DOHH2 (cell line): ENCODE measurements around the gene DIS3L.

Experiments
- H3F3A ChIP-seq: fragments of 200-600 bp; sonication (generic), shearing (Covaris generic); 2 replicates; pipeline ENCODE4 v1.6.0; 2016; ENCODE audit warnings: antibody characterized with exemption, mild to moderate bottlenecking; ENCODE audit not compliant: control insufficient read depth, insufficient read depth
- H3K27ac ChIP-seq: fragments of 200-600 bp; sonication (generic); 2 replicates; pipeline ENCODE4 v1.5.1; 2014; ENCODE audit warnings: low read depth, mild to moderate bottlenecking, low read length, moderate library complexity
- H3K27me3 ChIP-seq: fragments of 200-600 bp; sonication (generic); 2 replicates; pipeline ENCODE4 v1.6.1; 2014; ENCODE audit warnings: mild to moderate bottlenecking, low read length, mixed read lengths; ENCODE audit not compliant: control insufficient read depth
- H3K36me3 ChIP-seq: fragments of 200-600 bp; sonication (generic); 2 replicates; pipeline ENCODE4 v1.6.1; 2014; ENCODE audit warnings: mild to moderate bottlenecking, low read length, moderate library complexity, mixed read lengths; ENCODE audit not compliant: control insufficient read depth
- H3K4me1 ChIP-seq: fragments of 200-600 bp; sonication (generic); 2 replicates; pipeline ENCODE4 v1.6.1; 2014; ENCODE audit warnings: mild to moderate bottlenecking, low read length, mixed read lengths; ENCODE audit not compliant: control insufficient read depth
- H3K4me2 ChIP-seq: fragments of 200-600 bp; sonication (generic); 2 replicates; pipeline ENCODE4 v1.6.0; 2014; ENCODE audit warnings: mild to moderate bottlenecking, low read length, moderate library complexity
- H3K4me3 ChIP-seq: fragments of 200-600 bp; sonication (generic); 2 replicates; pipeline ENCODE4 v1.5.1; 2014; ENCODE audit warnings: mild to moderate bottlenecking, low read length, mixed read lengths
- H3K79me2 ChIP-seq: fragments of 200-600 bp; sonication (generic); 2 replicates; pipeline ENCODE4 v1.6.1; 2014; ENCODE audit warnings: mild to moderate bottlenecking, low read length, mixed read lengths; ENCODE audit not compliant: control insufficient read depth
- H3K9me2 ChIP-seq: fragments of 200-600 bp; sonication (generic); replicated peaks from 2 replicates; pipeline ENCODE4 v1.6.1; 2014; ENCODE audit warnings: mild to moderate bottlenecking, low read length, mixed read lengths; ENCODE audit not compliant: control insufficient read depth
- H3K9me3 ChIP-seq: fragments of 200-600 bp; sonication (generic); 2 replicates; pipeline ENCODE4 v1.6.1; 2014; ENCODE audit warnings: antibody characterized with exemption, low read length, mixed read lengths; ENCODE audit not compliant: control insufficient read depth, insufficient read depth
- H4K20me1 ChIP-seq: fragments of 200-600 bp; sonication (generic); 2 replicates; pipeline ENCODE4 v1.6.0; 2014; ENCODE audit warnings: low read depth, mild to moderate bottlenecking, antibody characterized with exemption, low read length, moderate library complexity; ENCODE audit not compliant: control insufficient read depth, insufficient read depth
- EZH2phosphoT487 ChIP-seq: fragments of 200-600 bp; sonication (generic); IDR thresholded peaks from 2 replicates; pipeline ENCODE4 v1.6.1; 2017; ENCODE audit warnings: borderline replicate concordance, mild to moderate bottlenecking, antibody characterized with exemption, low read length, moderate library complexity, mixed read lengths
- TF ChIP-seq, protein P1 (sequence below): fragments of 200-600 bp; sonication (generic); IDR thresholded peaks from one replicate; pipeline ENCODE4 v1.5.1; 2014; ENCODE audit warnings: antibody characterized with exemption, mild to moderate bottlenecking, low read depth, low read length; ENCODE audit not compliant: poor library complexity, severe bottlenecking

Gene DIS3L

DNA sequence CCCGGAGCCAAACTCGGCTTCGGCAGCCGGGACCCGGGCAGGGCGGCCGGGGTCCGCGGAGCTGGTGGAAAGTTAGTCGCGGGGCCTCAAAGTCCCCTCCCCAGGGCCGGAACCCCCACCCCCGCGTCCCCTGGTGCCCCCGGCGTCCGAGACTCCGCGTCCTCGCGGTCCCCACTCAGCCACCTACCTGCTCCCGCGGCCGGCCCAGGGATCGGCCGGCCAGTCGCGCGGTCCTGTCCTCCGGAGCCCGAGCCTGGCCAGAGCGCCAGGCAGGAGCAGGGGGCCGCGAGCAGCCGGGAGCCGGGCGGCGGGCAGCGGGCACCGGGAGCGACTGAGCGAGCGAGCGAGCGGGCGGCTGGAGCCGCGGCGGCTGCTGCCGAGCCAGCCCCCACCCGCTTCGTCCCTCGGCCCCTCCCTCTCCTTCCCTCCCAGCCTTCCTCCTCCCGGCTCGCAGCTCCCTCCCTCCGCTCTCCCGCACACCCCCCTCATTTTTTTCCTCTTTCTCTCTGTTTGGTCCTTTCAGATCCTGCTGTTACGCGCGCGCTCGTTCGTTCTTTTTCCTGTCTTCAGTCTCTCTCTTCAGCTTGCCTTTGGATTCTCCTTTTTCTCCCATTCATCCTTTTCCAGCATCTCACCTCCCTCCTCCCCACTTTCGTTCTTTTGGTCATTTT lies 39.8 kb upstream of the DIS3L start, which contains the start of gene MEGF11:
TSS of gene MEGF11 (minus strand) at position 333 of the 671 bp plus-strand sequence. CDS start 125,347 bp downstream, outside the sequence.
- H3K4me3 ChIP-seq: peak within 1 kb of the TSS; percentile 92
- H3K4me2 ChIP-seq: peak within 1 kb of the TSS; percentile 92
- H3K79me2 ChIP-seq: peaks cover 55% of the 10 kb centered on the region
- peaks cover 24% of the 10 kb centered on the region for H3K27me3 ChIP-seq
- TF ChIP-seq, protein P1, sequence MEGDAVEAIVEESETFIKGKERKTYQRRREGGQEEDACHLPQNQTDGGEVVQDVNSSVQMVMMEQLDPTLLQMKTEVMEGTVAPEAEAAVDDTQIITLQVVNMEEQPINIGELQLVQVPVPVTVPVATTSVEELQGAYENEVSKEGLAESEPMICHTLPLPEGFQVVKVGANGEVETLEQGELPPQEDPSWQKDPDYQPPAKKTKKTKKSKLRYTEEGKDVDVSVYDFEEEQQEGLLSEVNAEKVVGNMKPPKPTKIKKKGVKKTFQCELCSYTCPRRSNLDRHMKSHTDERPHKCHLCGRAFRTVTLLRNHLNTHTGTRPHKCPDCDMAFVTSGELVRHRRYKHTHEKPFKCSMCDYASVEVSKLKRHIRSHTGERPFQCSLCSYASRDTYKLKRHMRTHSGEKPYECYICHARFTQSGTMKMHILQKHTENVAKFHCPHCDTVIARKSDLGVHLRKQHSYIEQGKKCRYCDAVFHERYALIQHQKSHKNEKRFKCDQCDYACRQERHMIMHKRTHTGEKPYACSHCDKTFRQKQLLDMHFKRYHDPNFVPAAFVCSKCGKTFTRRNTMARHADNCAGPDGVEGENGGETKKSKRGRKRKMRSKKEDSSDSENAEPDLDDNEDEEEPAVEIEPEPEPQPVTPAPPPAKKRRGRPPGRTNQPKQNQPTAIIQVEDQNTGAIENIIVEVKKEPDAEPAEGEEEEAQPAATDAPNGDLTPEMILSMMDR: no peak
- TF ChIP-seq EZH2phosphoT487: no peak
- no peaks in the 10 kb centered on the region for H3K9me2 ChIP-seq
- H3K4me1 ChIP-seq: peaks cover 44% of the 10 kb centered on the region
- peaks cover 13% of the 10 kb centered on the region for H3F3A ChIP-seq
- no peaks in the 10 kb centered on the region for H3K9me3 ChIP-seq
- H4K20me1 ChIP-seq: 0 out of 2 replicates have a peak, but pooled peaks cover 3% of the 10 kb centered on the region
- peak within 1 kb of the TSS; percentile 43 for H3K27ac ChIP-seq
- peaks cover 31% of the 10 kb centered on the region for H3K36me3 ChIP-seq

DNA sequence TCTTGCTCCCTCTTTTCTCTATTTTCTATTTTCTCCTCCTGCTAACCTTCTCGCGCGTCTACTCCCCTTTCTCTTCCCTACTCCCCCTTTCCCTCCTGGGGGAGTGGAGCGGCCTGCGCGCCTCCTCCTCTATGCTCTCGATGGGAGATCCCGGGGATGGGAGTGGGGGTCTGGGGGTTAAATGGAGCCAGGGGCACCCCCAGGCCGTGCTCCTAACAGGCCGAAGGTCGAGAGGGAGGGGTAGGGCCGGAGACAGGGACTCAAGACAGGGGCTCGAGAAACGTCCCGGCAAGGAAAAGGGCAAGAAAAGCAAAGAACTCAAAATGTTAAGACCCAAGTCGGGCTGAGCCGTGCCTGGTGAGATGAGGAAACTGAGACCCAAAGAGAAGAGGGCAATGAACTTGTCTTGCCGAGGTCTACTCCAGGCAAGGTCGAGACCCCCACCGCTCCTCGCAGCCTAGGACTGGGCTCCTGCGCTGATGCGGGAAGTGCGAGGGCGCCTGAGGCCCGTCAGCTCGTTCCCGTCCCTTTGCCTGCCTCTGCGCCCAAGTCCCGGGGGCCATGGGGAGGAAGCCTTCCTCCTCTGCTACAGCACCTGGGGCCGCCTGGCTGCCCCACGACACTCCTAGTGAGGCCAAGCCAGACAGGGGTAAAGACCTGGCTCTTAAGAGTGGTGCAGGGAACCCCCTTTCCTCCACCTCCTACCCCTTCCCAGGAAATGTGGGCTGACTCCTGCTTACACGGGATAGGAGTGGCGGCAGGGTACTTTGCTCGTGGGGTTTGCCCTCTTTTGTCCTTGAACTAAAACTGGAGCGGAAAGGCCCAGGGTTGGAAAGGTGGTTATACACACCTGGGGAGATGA lies 39.0 kb upstream of the DIS3L start:
- Histone ChIP-seq H3K27me3 (peaks cover 24% of the 10 kb centered on the region), H3K9me3 (no peaks in the 10 kb centered on the region), H3K27ac (no peak overlapping the region), H3K4me3 (peak overlapping the region; percentile 92), H4K20me1 (0 out of 2 replicates have a peak, but pooled peaks cover 3% of the 10 kb centered on the region), H3K9me2 (no peaks in the 10 kb centered on the region), H3K4me2 (peak overlapping the region; percentile 92), H3K36me3 (peaks cover 23% of the 10 kb centered on the region), H3F3A (peaks cover 6% of the 10 kb centered on the region), H3K4me1 (peaks cover 37% of the 10 kb centered on the region), H3K79me2 (peaks cover 48% of the 10 kb centered on the region)
- TF ChIP-seq, protein P1: no peak
- TF ChIP-seq EZH2phosphoT487: no peak

GRCh38 chr15:66254951-66255676 lies 38.3 kb upstream of the DIS3L start:
- H4K20me1 ChIP-seq: 0 out of 2 replicates have a peak, but pooled peaks cover 3% of the 10 kb centered on the region
- H3K9me2 ChIP-seq: no peaks in the 10 kb centered on the region
- H3K4me3 ChIP-seq: no peak overlapping the region
- H3K36me3 ChIP-seq: peaks cover 15% of the 10 kb centered on the region
- TF ChIP-seq EZH2phosphoT487: no peak
- TF ChIP-seq, protein P1: no peak
- no peak overlapping the region for H3K27ac ChIP-seq
- H3K9me3 ChIP-seq: no peaks in the 10 kb centered on the region
- peaks cover 24% of the 10 kb centered on the region for H3K27me3 ChIP-seq
- H3K79me2 ChIP-seq: peaks cover 40% of the 10 kb centered on the region
- H3K4me1 ChIP-seq: peaks cover 29% of the 10 kb centered on the region
- H3F3A ChIP-seq: no peaks in the 10 kb centered on the region
- H3K4me2 ChIP-seq: no peak overlapping the region
